Bronchial epithelial cell (primary cell): ENCODE data around the gene MARCKS. TPM values are rescaled to one million over a fixed set of nuclear protein-coding genes. Genes with fewer than 3 reads are reported as not detected.

Experiments used
- DNase-seq: peaks from one replicate; pipeline ENCODE4 v3.0.0-alpha.2; 2010; ENCODE audit warnings: low read depth
- FAIRE-seq: peaks from 2 replicates; lab custom pipeline; 2011; peaks lifted over from hg19 to GRCh38; lab: Jason Lieb, UNC
- H3K27me3 ChIP-seq: 2 replicates; pipeline ENCODE4 v1.5.1; 2011; ENCODE audit warnings: low read length; ENCODE audit not compliant: control insufficient read depth, insufficient read depth
- H3K36me3 ChIP-seq: 2 replicates; pipeline ENCODE4 v1.5.1; 2011; ENCODE audit warnings: low read length; ENCODE audit not compliant: control insufficient read depth, insufficient read depth
- H3K4me3 ChIP-seq: 2 replicates; pipeline ENCODE4 v1.5.1; 2011; ENCODE audit warnings: mild to moderate bottlenecking, low read depth, low read length, control low read depth
- CTCF ChIP-seq: IDR thresholded peaks from 2 replicates; pipeline ENCODE4 v1.5.1; 2011; ENCODE audit warnings: mild to moderate bottlenecking, moderate library complexity, low read length, control low read depth, inconsistent platforms; ENCODE audit not compliant: insufficient read depth, severe bottlenecking
- total RNA-seq: library from RNA; depleted of rRNA; stranded (reverse); fragments of >200 nt; gene quantifications from 2 replicates; pipeline ENCODE4 v1.2.1, GENCODE V29; 2014

The MARCKS gene
- total RNA-seq = 54.0 and 74.5 TPM in 2 replicates

GRCh38 chr6:113856625-113857555 is at the start of gene MARCKS:
Gene MARCKS (plus strand): TSS chr6:113857345. CDS start chr6:113857746, 401 bp downstream.
- Histone ChIP-seq H3K4me3 (peak within 1 kb of the TSS; percentile 72), H3K27me3 (no peaks in the 10 kb centered on the region), H3K36me3 (no peaks in the 10 kb centered on the region)
- peak; percentile 80 for DNase-seq
- no peak for FAIRE-seq
- no peak for TF ChIP-seq CTCF

GRCh38 chr6:113809826-113810225 is 47.3 kb upstream of the MARCKS start:
- no peak for TF ChIP-seq CTCF
- H3K36me3 ChIP-seq = no peaks in the 10 kb centered on the region
- H3K4me3 ChIP-seq = no peak overlapping the region
- DNase-seq = no peak
- H3K27me3 ChIP-seq = no peaks in the 10 kb centered on the region
- no peak for FAIRE-seq

- TF ChIP-seq CTCF = no peak
- H3K4me3 ChIP-seq = no peak overlapping the region
- no peaks in the 10 kb centered on the region for H3K27me3 ChIP-seq
- FAIRE-seq = no peak
- H3K36me3 ChIP-seq = no peaks in the 10 kb centered on the region
- DNase-seq = peak; percentile 27
Observed at GRCh38 chr6:113813142-113813541, 44.0 kb upstream of the MARCKS start.

GRCh38 chr6:113818578-113818977 is 38.6 kb upstream of the MARCKS start:
- no peak for TF ChIP-seq CTCF
- no peak for FAIRE-seq
- Histone ChIP-seq H3K4me3 (no peak overlapping the region), H3K36me3 (no peaks in the 10 kb centered on the region), H3K27me3 (no peaks in the 10 kb centered on the region)
- no peak for DNase-seq

- Histone ChIP-seq H3K27me3 (no peaks in the 10 kb centered on the region), H3K4me3 (no peak overlapping the region), H3K36me3 (no peaks in the 10 kb centered on the region)
- TF ChIP-seq CTCF = no peak
- FAIRE-seq = no peak
- DNase-seq = no peak
Observed at GRCh38 chr6:113819169-113819830, 37.8 kb upstream of the MARCKS start.
